Ovary (tissue), 3 donors: ENCODE data around the gene BTBD9.

Experiments
- POLR2A ChIP-seq: fragments of 450-650 bp; IDR thresholded peaks from one replicate; pipeline ENCODE4 v1.6.1; 2017; ENCODE audit warnings: antibody characterized with exemption, mild to moderate bottlenecking, moderate library complexity
- TF ChIP-seq, protein P1 (sequence below), 3 donors: fragments of 450-650 bp in 2 of 3; fragments of 200-600 bp in 1 of 3; IDR thresholded peaks; one replicate each; pipeline versions ENCODE4 v1.5.1 to v1.8.0; 2016 to 2022; ENCODE audit warnings: antibody characterized with exemption in 3 of 3, mild to moderate bottlenecking in 1 of 3
- donor health status: DM: no; HTN: no; CAD: no.

DNA sequence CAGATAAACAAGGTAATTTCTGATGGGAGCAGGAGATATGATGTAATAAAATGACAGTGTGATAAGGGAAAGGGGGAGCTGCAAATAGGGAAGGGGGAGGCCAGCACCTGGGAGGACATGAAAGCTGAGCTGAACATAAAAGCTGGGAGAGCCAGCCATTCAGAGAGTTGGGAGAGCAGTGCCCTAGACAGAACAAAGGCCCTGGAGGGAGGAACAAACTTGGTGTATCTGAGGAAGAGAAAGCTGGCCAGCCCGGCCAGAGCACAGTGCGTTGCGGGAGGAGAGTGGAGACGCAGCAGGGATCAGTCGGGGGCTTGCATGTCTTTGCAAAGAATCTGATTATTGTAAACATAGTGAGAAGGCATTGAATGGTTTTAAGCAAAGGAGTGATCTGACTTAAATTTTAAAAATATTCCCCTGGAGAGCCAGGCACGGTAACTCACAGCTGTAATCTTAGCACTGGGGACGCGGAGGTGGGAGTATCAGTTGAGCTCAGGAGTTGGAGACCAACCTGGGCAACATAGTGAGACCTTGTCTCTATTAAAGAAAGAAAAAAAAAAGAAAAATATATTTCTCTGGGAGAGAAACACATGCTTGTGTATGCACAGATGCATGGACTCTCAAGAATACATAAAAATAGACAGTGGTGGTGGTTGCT, 502.0 kb downstream of the BTBD9 start:
- TF ChIP-seq, protein P1, sequence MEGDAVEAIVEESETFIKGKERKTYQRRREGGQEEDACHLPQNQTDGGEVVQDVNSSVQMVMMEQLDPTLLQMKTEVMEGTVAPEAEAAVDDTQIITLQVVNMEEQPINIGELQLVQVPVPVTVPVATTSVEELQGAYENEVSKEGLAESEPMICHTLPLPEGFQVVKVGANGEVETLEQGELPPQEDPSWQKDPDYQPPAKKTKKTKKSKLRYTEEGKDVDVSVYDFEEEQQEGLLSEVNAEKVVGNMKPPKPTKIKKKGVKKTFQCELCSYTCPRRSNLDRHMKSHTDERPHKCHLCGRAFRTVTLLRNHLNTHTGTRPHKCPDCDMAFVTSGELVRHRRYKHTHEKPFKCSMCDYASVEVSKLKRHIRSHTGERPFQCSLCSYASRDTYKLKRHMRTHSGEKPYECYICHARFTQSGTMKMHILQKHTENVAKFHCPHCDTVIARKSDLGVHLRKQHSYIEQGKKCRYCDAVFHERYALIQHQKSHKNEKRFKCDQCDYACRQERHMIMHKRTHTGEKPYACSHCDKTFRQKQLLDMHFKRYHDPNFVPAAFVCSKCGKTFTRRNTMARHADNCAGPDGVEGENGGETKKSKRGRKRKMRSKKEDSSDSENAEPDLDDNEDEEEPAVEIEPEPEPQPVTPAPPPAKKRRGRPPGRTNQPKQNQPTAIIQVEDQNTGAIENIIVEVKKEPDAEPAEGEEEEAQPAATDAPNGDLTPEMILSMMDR (IDR thresholded peaks at IDR 0.05): no peak
- no peak for TF ChIP-seq POLR2A
